Measurements from ENCODE around the gene NINJ1. TPM values are rescaled to one million over a fixed set of nuclear protein-coding genes. Genes with fewer than 3 reads are reported as not detected.

Gene NINJ1
- total and polyA plus RNA-seq, 2 of the 13 experiments (the other 11 are each of a cell fraction or from before 2014, with no cell fraction given) = 81.2 to 92.1 TPM

DNA sequence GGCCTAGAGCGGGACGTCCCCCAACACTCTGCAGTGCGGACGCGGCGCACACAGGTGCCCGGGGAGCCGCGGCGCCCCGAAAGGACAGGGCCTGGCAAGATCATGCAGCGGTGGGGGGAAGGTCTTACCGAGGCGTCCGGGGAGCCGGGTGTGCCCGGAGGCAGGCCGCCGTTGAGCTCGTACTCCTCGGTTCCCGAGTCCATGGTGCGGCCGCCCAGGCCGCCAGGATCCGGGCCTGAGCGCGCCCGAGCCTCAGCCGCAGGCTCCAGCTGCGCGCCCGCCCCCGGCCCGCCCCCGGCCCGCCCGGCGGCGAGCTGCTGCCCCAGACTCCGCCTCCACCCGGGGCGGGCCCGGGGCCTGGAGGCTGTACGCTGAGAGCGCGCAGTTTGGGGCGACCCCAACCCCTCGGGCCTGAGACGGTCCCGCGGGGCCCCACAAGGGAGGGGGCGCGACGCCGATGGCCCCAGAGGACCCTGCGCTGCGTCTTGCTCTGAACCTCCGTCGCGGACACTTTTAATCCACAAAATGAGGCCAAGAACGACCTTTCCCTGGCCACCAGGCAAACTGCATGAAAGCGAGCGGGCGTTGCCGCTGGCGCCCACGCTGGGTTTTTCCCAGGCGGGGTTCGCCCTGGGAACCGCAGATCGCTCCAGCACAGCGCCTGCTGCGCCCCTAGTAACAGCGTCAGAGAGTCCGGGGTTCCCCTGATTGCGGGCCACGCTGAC, at the start of gene NINJ1 (continued):
- TF ChIP-seq ZNF879 (CRISPR knock-in tag; IDR thresholded peaks at IDR 0.05) (peak; percentile 17; the same call in 1 of the 2 replicates), RARG (CRISPR knock-in tag; IDR thresholded peaks at IDR 0.05; ENCODE audit: low read depth) (no peak), POLR2AphosphoS2 (IDR thresholded peaks at IDR 0.05; ENCODE audit: low read depth, low read length) (no peak), ZFY (CRISPR knock-in tag; IDR thresholded peaks at IDR 0.05) (peak; percentile 93), WIZ (CRISPR knock-in tag; IDR thresholded peaks at IDR 0.05) (peak; percentile 76; the same call in 1 of the 2 replicates), NCOA2 (CRISPR knock-in tag; IDR thresholded peaks at IDR 0.05) (no peak), TP53 (CRISPR knock-in tag; conservative IDR thresholded peaks at IDR 0.05) (no peak), ZFP90 (CRISPR knock-in tag; IDR thresholded peaks at IDR 0.05; ENCODE audit: borderline replicate concordance) (no peak; the same call in 1 of the 2 replicates), HDAC6 (IDR thresholded peaks at IDR 0.05; ENCODE audit: low read depth, low read length) (no peak), ATF7-NPFF (CRISPR knock-in tag; IDR thresholded peaks at IDR 0.05; ENCODE audit: low read depth) (peak; percentile 56; the same call in 1 of the 2 replicates), JDP2 (CRISPR knock-in tag; IDR thresholded peaks at IDR 0.05; ENCODE audit: borderline replicate concordance) (peak; percentile 12; the same call in 1 of the 2 replicates), ZNF230 (CRISPR knock-in tag; IDR thresholded peaks at IDR 0.05) (peak; percentile 50; the same call in 1 of the 2 replicates), NFKBIZ (CRISPR knock-in tag; IDR thresholded peaks at IDR 0.05) (no peak), NFATC3 (CRISPR knock-in tag; IDR thresholded peaks at IDR 0.05) (no peak), POLR2AphosphoS5 (IDR thresholded peaks at IDR 0.05; ENCODE audit: low read depth, low read length) (peak; percentile 80), PRPF4 (IDR thresholded peaks at IDR 0.05; ENCODE audit: low read depth, low read length, poor library complexity, severe bottlenecking) (no peak)
- TF ChIP-seq, protein P1, sequence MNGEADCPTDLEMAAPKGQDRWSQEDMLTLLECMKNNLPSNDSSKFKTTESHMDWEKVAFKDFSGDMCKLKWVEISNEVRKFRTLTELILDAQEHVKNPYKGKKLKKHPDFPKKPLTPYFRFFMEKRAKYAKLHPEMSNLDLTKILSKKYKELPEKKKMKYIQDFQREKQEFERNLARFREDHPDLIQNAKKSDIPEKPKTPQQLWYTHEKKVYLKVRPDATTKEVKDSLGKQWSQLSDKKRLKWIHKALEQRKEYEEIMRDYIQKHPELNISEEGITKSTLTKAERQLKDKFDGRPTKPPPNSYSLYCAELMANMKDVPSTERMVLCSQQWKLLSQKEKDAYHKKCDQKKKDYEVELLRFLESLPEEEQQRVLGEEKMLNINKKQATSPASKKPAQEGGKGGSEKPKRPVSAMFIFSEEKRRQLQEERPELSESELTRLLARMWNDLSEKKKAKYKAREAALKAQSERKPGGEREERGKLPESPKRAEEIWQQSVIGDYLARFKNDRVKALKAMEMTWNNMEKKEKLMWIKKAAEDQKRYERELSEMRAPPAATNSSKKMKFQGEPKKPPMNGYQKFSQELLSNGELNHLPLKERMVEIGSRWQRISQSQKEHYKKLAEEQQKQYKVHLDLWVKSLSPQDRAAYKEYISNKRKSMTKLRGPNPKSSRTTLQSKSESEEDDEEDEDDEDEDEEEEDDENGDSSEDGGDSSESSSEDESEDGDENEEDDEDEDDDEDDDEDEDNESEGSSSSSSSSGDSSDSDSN (CRISPR knock-in tag; IDR thresholded peaks at IDR 0.05) = peak; percentile 88
- TF ChIP-seq, protein P2, sequence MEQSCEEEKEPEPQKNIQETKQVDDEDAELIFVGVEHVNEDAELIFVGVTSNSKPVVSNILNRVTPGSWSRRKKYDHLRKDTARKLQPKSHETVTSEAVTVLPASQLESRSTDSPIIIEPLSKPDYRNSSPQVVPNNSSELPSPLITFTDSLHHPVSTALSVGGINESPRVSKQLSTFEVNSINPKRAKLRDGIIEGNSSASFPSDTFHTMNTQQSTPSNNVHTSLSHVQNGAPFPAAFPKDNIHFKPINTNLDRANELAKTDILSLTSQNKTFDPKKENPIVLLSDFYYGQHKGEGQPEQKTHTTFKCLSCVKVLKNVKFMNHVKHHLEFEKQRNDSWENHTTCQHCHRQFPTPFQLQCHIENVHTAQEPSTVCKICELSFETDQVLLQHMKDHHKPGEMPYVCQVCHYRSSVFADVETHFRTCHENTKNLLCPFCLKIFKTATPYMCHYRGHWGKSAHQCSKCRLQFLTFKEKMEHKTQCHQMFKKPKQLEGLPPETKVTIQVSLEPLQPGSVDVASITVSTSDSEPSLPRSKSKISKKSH (CRISPR knock-in tag; IDR thresholded peaks at IDR 0.05; ENCODE audit: borderline replicate concordance) = no peak
- TF ChIP-seq, protein P3, sequence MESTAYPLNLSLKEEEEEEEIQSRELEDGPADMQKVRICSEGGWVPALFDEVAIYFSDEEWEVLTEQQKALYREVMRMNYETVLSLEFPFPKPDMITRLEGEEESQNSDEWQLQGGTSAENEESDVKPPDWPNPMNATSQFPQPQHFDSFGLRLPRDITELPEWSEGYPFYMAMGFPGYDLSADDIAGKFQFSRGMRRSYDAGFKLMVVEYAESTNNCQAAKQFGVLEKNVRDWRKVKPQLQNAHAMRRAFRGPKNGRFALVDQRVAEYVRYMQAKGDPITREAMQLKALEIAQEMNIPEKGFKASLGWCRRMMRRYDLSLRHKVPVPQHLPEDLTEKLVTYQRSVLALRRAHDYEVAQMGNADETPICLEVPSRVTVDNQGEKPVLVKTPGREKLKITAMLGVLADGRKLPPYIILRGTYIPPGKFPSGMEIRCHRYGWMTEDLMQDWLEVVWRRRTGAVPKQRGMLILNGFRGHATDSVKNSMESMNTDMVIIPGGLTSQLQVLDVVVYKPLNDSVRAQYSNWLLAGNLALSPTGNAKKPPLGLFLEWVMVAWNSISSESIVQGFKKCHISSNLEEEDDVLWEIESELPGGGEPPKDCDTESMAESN (CRISPR knock-in tag; conservative IDR thresholded peaks at IDR 0.05) = peak; percentile 73
- TF ChIP-seq, protein P4, sequence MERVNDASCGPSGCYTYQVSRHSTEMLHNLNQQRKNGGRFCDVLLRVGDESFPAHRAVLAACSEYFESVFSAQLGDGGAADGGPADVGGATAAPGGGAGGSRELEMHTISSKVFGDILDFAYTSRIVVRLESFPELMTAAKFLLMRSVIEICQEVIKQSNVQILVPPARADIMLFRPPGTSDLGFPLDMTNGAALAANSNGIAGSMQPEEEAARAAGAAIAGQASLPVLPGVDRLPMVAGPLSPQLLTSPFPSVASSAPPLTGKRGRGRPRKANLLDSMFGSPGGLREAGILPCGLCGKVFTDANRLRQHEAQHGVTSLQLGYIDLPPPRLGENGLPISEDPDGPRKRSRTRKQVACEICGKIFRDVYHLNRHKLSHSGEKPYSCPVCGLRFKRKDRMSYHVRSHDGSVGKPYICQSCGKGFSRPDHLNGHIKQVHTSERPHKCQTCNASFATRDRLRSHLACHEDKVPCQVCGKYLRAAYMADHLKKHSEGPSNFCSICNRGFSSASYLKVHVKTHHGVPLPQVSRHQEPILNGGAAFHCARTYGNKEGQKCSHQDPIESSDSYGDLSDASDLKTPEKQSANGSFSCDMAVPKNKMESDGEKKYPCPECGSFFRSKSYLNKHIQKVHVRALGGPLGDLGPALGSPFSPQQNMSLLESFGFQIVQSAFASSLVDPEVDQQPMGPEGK (CRISPR knock-in tag; IDR thresholded peaks at IDR 0.05) = 0 out of 2 replicates have a peak, but pooled peaks have one; percentile 13
